IPS DF 19.7 (cell line): ENCODE data around the gene PRDM10.

Experiments used
- DNase-seq: peaks from one replicate; pipeline ENCODE4 v3.0.0-alpha.2; 2013; ENCODE audit warnings: low read depth, low spot score

PRDM10 gene

DNA sequence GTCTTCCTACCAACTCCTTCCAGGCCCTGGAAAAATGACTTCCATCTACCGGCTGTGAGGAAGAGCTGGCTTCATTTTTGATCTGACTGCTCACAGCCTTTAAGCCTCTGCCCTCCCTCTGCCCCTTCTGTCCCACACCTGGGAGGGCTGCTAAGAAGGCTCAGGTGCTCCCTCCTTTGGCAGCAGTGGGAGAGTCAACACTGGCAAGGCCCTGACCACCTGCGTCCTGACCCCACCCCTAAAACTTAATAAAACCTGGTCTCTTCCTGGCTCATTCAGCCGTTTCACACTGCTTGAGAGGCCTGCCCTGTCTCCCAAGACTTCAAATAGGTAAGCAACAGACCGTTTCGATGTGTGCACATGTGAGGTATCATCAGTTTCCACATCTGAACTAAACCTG, 55.2 kb downstream of the PRDM10 start:
- DNase-seq = peak; percentile 23

GRCh38 chr11:129946965-129947364, 55.7 kb downstream of the PRDM10 start:
- no peak for DNase-seq

DNA sequence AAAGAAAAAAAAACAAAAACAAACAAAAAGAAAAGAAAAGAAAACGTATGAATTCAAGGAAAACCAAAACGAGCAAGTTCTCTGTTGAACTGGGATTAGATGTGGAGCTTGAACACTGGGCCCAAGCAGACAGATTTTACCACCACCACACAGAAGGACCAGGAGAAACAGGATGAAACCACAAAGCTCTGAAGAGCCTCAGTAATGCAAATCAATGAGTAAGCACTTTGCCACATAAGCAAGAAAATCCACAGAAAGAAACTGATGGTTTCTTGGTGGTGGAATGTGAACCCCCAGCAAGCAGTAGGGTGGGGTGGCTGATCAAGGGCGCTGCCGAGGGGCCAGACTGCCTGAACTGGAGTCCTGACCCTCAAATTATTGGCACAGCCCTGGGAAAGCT, 56.4 kb downstream of the PRDM10 start:
- no peak for DNase-seq

DNA sequence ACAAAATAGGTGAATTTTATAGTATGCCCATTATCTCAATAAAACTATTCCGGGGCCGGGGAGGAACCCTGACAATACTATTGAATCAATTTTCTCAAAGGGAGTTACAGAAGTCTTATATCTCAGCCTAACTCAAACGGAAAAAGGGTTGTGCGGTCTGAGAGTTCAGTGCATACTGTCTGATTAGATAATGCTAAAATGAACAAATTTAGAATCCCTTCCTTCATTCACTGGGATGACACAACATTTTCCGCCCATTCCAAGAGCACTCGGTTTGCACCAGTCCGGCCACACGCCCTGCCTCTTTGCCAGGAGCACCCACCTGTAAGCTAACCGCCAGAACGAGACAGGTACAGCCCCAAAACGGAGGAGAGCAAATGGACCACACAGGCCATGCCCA, 57.3 kb downstream of the PRDM10 start:
- DNase-seq = no peak

- no peak for DNase-seq
Observed at GRCh38 chr11:129944696-129945095, 57.9 kb downstream of the PRDM10 start.

DNA sequence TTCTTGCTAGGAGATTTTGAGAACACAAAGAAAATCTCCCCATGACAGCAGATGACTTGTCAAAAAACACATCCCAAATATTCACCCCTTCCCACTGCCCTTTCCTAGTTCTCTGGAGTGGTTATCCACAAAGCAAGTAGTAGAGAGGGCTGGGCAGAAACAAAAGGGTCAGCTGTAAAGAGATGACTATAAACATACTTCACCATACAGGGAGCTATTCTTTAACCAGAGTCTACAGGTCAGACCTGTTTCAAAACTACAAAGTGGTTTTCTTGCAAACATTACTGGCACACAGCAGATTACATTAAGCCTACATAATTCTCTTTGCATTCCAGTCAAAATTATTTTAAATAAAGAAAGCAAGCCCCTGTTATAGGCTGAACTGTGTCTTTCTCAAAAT, 59.6 kb downstream of the PRDM10 start:
- no peak for DNase-seq

GRCh38 chr11:129939510-129939909, 63.1 kb downstream of the PRDM10 start:
- no peak for DNase-seq

DNA sequence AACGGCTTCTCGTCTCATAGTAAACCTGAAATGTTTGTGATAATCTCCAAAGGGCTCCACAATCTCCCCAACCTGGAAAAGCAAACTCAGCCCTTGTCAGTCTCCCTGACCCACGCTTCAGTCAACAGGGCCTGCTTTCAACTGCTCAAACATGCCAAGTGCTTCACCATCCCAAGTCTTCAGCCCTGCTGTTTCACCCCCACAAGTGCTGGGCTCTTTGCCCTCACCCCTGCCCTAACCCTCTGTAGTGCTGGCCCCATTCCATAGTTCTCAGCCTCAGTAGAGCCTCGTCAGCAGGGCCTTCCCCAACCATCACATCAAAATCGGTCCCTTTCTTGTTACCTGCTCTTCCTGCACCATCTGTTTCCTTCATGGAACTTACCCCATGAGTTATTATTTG, 63.9 kb downstream of the PRDM10 start:
- no peak for DNase-seq

DNA sequence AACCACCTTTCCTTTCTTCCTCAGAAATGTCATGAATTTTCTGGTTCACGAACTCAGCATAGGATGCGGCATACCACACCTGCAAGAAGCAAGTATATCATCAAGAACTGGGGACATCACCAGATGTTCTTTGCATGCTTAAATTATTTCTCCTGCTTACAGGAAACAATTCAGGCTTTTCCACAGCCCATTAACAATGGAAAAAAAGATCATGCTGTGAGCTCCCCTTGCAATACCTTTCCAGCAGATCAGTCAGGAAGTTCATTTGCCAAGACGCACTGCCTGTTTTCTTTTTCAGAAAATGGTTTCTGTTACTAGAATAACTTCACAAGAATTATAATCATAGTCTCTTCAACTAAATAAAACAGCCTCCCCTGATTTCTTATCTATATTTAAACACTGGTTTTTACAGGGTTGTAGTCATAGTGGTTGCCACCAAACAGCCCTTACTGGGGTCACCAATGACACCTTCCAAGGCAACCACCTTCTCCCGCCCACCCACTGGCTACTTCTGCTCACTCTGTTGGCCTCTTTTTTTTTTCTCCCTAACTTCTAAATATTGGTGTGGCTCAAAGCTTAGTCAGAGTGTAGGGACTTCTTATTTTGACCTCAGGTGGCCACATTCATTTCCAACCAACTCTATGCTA, 64.9 kb downstream of the PRDM10 start:
- peak; percentile 33 for DNase-seq

DNA sequence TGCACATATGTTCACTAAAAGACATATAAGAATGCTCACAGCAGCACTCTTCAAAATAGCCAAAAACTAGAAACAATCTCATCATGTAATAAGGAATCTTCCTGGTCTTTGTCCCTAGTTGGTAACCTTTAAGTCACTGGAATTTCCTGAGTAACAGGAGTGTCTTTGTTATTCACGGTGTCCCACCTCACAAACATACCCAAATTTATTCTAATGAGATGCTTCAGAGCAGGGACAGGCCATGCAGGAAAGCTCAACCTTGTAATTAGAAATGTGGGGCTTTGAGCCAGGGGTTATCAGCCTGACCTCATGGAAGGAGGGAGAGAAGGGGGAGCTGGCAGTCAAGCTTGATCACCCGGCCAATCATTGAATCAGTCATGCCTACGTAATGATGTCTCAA, 66.9 kb downstream of the PRDM10 start:
- peak; percentile 68 for DNase-seq

DNA sequence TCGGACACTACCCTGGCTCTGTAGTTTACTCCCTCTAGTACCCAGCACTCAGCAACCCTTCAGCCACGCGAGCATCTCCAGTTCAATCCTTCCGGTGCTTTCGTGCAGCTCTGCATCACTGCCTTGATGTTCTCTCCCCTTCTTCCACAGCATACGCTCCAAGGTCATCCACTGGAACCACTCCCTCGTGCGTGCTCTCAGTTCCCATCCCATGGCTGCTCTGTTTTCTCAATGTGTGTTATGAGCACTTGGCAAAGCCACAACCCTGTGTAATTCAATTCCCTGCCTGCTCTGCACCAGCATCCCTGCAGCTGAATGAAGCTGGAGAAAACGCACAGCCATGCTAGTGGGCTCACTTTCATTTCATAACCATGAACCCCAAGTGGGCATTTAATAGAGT, 68.7 kb downstream of the PRDM10 start:
- no peak for DNase-seq

- DNase-seq = no peak
Observed at GRCh38 chr11:129933262-129933661, 69.4 kb downstream of the PRDM10 start.

DNA sequence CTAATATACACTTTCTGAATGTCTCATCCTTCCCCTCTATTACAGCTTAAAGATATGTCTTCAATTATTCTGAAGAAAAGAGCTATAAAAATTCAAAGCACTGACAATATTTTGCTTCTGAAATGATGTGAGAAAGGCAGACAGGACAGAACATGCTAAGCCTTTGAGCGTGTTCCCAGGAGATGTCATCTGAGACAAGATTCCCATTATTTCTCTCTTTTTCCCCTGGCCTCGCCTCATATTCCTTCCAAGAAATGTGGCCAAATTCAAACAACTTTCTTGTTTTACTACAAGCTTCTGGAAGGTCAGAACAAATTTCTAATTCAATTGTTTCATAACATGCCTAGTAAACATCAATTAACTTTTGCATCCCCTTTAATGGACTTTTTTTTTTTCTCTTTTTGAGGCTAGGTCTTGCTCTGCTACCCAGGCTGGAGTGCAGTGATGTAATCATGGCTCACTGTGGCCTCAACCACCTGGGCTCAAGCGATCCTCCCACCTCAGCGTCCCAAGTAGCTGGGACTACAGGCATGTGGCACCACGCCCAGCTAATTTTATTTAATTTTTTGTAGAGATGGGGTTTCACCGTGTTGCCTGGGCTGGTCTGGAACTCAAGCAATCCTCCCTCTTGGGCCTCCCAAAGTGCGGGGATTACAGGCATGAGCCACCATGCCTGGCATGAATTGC, 70.1 kb downstream of the PRDM10 start:
- DNase-seq = no peak

DNA sequence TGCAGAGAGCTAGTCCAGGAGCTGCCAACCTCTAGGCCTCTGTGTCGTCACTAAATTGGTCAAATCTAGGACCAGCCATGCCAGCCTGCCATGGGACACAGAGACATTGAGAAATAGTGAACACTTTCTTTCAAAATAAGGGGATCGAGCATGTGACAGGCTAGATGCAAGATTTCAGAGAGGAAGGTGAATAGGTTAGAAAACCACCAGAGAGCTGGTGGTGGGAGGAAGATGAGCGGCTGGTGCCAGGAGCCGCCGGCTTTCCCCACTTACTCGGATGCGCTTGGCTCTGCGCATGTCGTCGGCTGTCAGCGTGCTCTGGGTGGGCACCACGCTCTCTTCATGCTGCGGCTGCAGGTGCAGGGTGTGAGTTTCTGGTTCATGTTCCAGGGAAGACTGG, 71.9 kb downstream of the PRDM10 start:
- no peak for DNase-seq

DNA sequence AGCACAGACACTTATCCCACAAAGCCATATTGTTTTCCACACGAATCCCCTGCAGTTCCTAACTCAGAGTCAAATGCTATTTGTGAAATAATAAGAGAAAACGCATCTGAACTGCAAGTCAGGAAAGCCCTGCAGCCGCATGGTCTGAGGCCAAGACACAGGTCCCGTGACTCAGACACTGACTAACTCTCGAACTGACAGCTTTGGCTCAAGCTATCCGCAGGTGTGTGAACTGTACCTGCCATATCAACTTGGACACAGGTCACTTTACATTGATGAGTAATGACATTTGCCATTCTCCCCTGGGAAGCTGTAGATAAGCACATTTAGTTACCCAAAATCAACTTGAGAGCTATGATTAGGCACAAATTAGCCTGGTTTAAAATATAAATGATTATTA, 72.3 kb downstream of the PRDM10 start:
- no peak for DNase-seq

DNA sequence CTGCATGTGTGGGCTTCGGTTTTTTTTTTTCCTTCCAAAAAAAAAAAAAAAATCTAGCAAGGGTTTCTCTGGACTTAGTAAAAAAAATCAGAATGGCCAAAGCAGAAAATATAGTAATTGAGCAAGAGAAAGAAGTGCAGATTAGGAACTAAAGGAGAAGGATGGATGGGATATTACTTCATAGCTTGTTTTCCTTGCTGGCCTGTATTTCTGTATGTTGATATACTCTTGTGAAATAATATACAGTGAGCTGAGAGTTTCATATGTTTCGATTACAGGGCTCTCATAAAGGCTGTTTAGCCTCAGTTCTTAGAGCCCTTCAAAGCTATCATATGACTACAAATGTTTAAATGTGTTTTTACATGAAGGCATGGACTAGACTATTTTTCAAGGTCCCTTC, 72.9 kb downstream of the PRDM10 start:
- no peak for DNase-seq

DNA sequence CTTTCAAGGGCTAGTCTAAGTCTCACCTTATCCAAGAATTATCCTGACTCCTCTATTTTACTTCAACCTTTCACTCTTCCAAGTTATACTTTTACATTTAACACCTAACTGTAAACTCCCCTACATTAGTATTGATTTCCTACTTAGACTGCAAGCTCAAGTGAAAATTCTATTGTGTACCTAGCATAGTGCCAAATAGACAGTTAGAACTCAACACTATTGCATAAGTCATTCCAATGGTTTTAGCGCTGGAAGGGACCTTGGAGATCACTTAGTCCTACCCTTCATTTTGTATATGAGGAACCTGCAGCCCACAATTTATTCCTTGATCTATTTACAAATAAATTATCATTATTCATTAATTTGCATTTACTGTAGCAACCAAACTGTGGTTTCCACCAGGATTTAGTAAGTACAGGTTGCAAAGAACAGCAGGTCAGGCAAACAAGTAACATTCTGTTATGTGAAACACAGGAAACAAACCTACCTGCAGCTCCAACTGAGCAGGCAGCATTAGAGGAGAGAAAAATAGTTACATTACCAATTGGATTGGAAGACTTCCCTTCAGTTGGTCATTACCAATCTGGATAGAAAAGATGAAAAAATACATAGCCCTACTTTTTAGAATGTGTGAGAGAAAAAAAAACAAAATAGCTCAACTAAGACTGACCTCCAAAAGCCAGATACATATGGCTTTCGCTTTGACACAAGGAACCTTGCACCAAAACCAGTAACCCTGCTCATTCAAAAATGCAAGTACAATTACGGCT, 73.5 kb downstream of the PRDM10 start:
- DNase-seq = no peak

- DNase-seq = no peak
Observed at GRCh38 chr11:129922674-129923073, 80.0 kb downstream of the PRDM10 start.

- DNase-seq = no peak
Observed at GRCh38 chr11:129918361-129918760, 84.3 kb downstream of the PRDM10 start.

GRCh38 chr11:129917231-129917630, 85.4 kb downstream of the PRDM10 start:
- no peak for DNase-seq

GRCh38 chr11:129911298-129911697, 91.3 kb downstream of the PRDM10 start:
- DNase-seq = no peak

- DNase-seq = no peak
Observed at GRCh38 chr11:129910360-129910759, 92.3 kb downstream of the PRDM10 start.

- no peak for DNase-seq
Observed at GRCh38 chr11:129905402-129905801, 97.2 kb downstream of the PRDM10 start.
